RWPE2 (cell line): ENCODE measurements around the gene PEX11G.

ENCODE experiments used
- ATAC-seq: fragments of 200-7000 bp; cut with Tn5 transposase; 3 replicates; pipeline ENCODE4 v1.9.1; 2021; ENCODE audit warnings: low read depth
- DNase-seq: peaks from one replicate; pipeline ENCODE4 v3.0.0-alpha.2; 2020; ENCODE audit warnings: low spot score
- H3K27ac ChIP-seq: fragments of 450-650 bp; 2 replicates; pipeline ENCODE4 v1.5.1; 2017; ENCODE audit warnings: mild to moderate bottlenecking; ENCODE audit not compliant: poor library complexity, severe bottlenecking
- H3K27me3 ChIP-seq: fragments of 250-450 bp; sonication (Bioruptor Pico); 2 replicates; pipeline ENCODE4 v1.5.1; 2021; ENCODE audit warnings: mild to moderate bottlenecking, moderate library complexity; ENCODE audit not compliant: insufficient read depth, poor library complexity, severe bottlenecking
- H3K36me3 ChIP-seq: fragments of 250-450 bp; sonication (Bioruptor Pico); 2 replicates; pipeline ENCODE4 v1.5.1; 2020; ENCODE audit warnings: low read depth, mild to moderate bottlenecking, moderate library complexity
- H3K4me1 ChIP-seq: fragments of 250-450 bp; sonication (Bioruptor Pico); 2 replicates; pipeline ENCODE4 v1.5.1; 2021; ENCODE audit warnings: mild to moderate bottlenecking, moderate library complexity; ENCODE audit not compliant: insufficient read depth, poor library complexity, severe bottlenecking
- H3K4me3 ChIP-seq: fragments of 250-450 bp; sonication (Bioruptor Pico); 2 replicates; pipeline ENCODE4 v1.5.1; 2021; ENCODE audit warnings: mild to moderate bottlenecking, moderate library complexity; ENCODE audit not compliant: severe bottlenecking
- H3K9me3 ChIP-seq: fragments of 250-450 bp; sonication (Bioruptor Pico); 2 replicates; pipeline ENCODE4 v1.5.1; 2021; ENCODE audit warnings: mild to moderate bottlenecking, moderate library complexity; ENCODE audit not compliant: severe bottlenecking
- CTCF ChIP-seq: fragments of 450-650 bp; IDR thresholded peaks from one replicate; pipeline ENCODE4 v1.5.1; 2017; ENCODE audit warnings: mild to moderate bottlenecking, moderate library complexity; ENCODE audit not compliant: poor library complexity, severe bottlenecking

Gene PEX11G

GRCh38 chr19:7463575-7463974, 25.3 kb downstream of the PEX11G start:
- ATAC-seq (no peak), DNase-seq (no peak)
- TF ChIP-seq CTCF, result no peak
- Histone ChIP-seq H3K27me3 (no peaks in the 10 kb centered on the region), H3K36me3 (peaks cover 75% of the 10 kb centered on the region), H3K9me3 (no peaks in the 10 kb centered on the region), H3K4me3 (no peak overlapping the region), H3K4me1 (peaks cover 16% of the 10 kb centered on the region), H3K27ac (no peak overlapping the region)

- Histone ChIP-seq H3K27ac (peak overlapping the region; percentile 98), H3K9me3 (no peaks in the 10 kb centered on the region), H3K27me3 (no peaks in the 10 kb centered on the region), H3K36me3 (peaks cover 80% of the 10 kb centered on the region), H3K4me3 (no peak overlapping the region), H3K4me1 (peaks cover 16% of the 10 kb centered on the region)
- TF ChIP-seq CTCF, result no peak
- DNase-seq (no peak), ATAC-seq (no peak)
These were observed 26.8 kb downstream of the PEX11G start for GRCh38 chr19:7461841-7462629.

- Histone ChIP-seq H3K4me1 (peaks cover 16% of the 10 kb centered on the region), H3K9me3 (no peaks in the 10 kb centered on the region), H3K36me3 (peaks cover 87% of the 10 kb centered on the region), H3K27ac (peak overlapping the region; percentile 98), H3K4me3 (no peak overlapping the region), H3K27me3 (no peaks in the 10 kb centered on the region)
- TF ChIP-seq CTCF, result no peak
- ATAC-seq, result peak; percentile 96
- peak; percentile 94 for DNase-seq
These were observed 28.3 kb downstream of the PEX11G start for GRCh38 chr19:7460562-7460966.

- H3K36me3 ChIP-seq, result peaks cover 90% of the 10 kb centered on the region
These were observed 29.1 kb downstream of the PEX11G start for GRCh38 chr19:7459773-7460172.

More at GRCh38 chr19:7459773-7460172, 29.1 kb downstream of the PEX11G start:
- peaks cover 16% of the 10 kb centered on the region for H3K4me1 ChIP-seq
- H3K27ac ChIP-seq, result peak overlapping the region; percentile 98
- H3K9me3 ChIP-seq, result peaks cover 3% of the 10 kb centered on the region
- no peak overlapping the region for H3K4me3 ChIP-seq
- no peak for TF ChIP-seq CTCF
- ATAC-seq, result no peak
- DNase-seq, result no peak
- H3K27me3 ChIP-seq, result no peaks in the 10 kb centered on the region
